ENCODE data around the gene TCTA. TPM values are rescaled to one million over a fixed set of nuclear protein-coding genes. Genes with fewer than 3 reads are reported as not detected.
"Not testable (repeated sequence)": the region's sequence is repeated elsewhere in the genome, so short reads cannot be mapped to it uniquely, and the experiment has no call there.

The TCTA gene
- total RNA-seq, 1 donor from 2014 or later: 21.7 TPM

GRCh38 chr3:49383387-49383786 is 28.8 kb upstream of the TCTA start:
- no peak for TF ChIP-seq CTCF (conservative IDR thresholded peaks at IDR 0.05; ENCODE audit: low read depth, low read length)
- no peak overlapping the region for H3K4me3 ChIP-seq (ENCODE audit: low read depth, low read length)
- DNase-seq (ENCODE audit: low read depth): no peak

GRCh38 chr3:49385617-49386016 is 26.6 kb upstream of the TCTA start:
- no peak for DNase-seq (ENCODE audit: low read depth)
- TF ChIP-seq CTCF (conservative IDR thresholded peaks at IDR 0.05; ENCODE audit: low read depth, low read length): no peak
- H3K4me3 ChIP-seq (ENCODE audit: low read depth, low read length): no peak overlapping the region

- no peak for DNase-seq (ENCODE audit: low read depth)
- H3K4me3 ChIP-seq (ENCODE audit: low read depth, low read length): no peak overlapping the region
- no peak for TF ChIP-seq CTCF (conservative IDR thresholded peaks at IDR 0.05; ENCODE audit: low read depth, low read length)
Observed at GRCh38 chr3:49386056-49386756, 26.0 kb upstream of the TCTA start.

- no peak for DNase-seq (ENCODE audit: low read depth)
Observed at GRCh38 chr3:49387721-49388120, 24.5 kb upstream of the TCTA start.

GRCh38 chr3:49388289-49388820 is 23.9 kb upstream of the TCTA start:
- no peak overlapping the region for H3K4me3 ChIP-seq (ENCODE audit: low read depth, low read length)
- DNase-seq (ENCODE audit: low read depth): no peak
- TF ChIP-seq CTCF (conservative IDR thresholded peaks at IDR 0.05; ENCODE audit: low read depth, low read length): no peak

More at GRCh38 chr3:49387721-49388120, 24.5 kb upstream of the TCTA start:
- TF ChIP-seq CTCF (conservative IDR thresholded peaks at IDR 0.05; ENCODE audit: low read depth, low read length): no peak
- H3K4me3 ChIP-seq (ENCODE audit: low read depth, low read length): no peak overlapping the region

- H3K4me3 ChIP-seq (ENCODE audit: low read depth, low read length): no peak overlapping the region
- no peak for TF ChIP-seq CTCF (conservative IDR thresholded peaks at IDR 0.05; ENCODE audit: low read depth, low read length)
- DNase-seq (ENCODE audit: low read depth): no peak
Observed at GRCh38 chr3:49389297-49389696, 22.9 kb upstream of the TCTA start.

GRCh38 chr3:49391310-49391709 is 20.9 kb upstream of the TCTA start:
- not testable (repeated sequence) for H3K4me3 ChIP-seq (ENCODE audit: low read depth, low read length); DNase-seq (ENCODE audit: low read depth)
